ENCODE results near the gene SLC38A8.

SLC38A8 gene

GRCh38 chr16:84054916-84055315 is 12.3 kb upstream of the SLC38A8 start:
- POLR2A ChIA-PET: no interaction called here
- DNase-seq (ENCODE audit: extremely low spot score): no peak
- CTCF ChIA-PET: interaction anchor here (1.5 kb wide), 1 partner anchor 8 kb away, joined by 5 read pairs; no protein-coding TSS in a partner anchor
- TF ChIP-seq BHLHE40 (IDR thresholded peaks at IDR 0.05; ENCODE audit: borderline replicate concordance): no peak
- TF ChIP-seq LEF1 (IDR thresholded peaks at IDR 0.05; ENCODE audit: borderline replicate concordance): no peak
- no peak for TF ChIP-seq PKNOX1 (IDR thresholded peaks at IDR 0.05)
- TF ChIP-seq SP1 (IDR thresholded peaks at IDR 0.05): no peak
- no peak for TF ChIP-seq FOXM1 (IDR thresholded peaks at IDR 0.05; ENCODE audit: borderline replicate concordance)
- no peak for TF ChIP-seq NFRKB (IDR thresholded peaks at IDR 0.05)
- TF ChIP-seq ZNF384 (IDR thresholded peaks at IDR 0.05): no peak
- no peak for TF ChIP-seq SUZ12 (IDR thresholded peaks at IDR 0.05)
- no peak for TF ChIP-seq FOXK2 (IDR thresholded peaks at IDR 0.05)
- TF ChIP-seq CTBP1 (IDR thresholded peaks at IDR 0.05; ENCODE audit: borderline replicate concordance): no peak
- TF ChIP-seq L3MBTL2 (conservative IDR thresholded peaks at IDR 0.05): no peak
- no peak for TF ChIP-seq ELF4 (IDR thresholded peaks at IDR 0.05)
- no peak for TF ChIP-seq ARNT (IDR thresholded peaks at IDR 0.05)
- TF ChIP-seq HDGF (IDR thresholded peaks at IDR 0.05; ENCODE audit: borderline replicate concordance): no peak
- TF ChIP-seq TARDBP (IDR thresholded peaks at IDR 0.05): no peak

DNA sequence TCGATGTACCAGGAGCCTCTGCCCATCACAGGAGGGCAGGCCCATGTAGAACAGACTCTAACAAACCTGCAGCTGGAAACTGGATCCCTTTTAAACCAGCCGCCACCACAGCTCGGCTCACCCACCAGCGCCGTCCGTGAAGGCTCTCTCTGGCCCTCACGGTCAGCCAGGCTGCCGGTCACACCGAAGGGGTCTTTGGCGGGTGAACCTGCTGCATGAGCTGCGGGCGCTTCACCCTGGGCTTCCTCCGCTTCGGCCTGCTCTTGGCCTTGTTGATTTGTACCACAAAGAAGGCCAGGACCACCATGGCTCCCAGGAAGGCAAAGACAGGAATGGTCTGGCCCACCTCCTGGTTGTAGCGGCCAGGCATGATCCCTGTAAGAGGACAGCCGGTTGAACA is 11.7 kb upstream of the SLC38A8 start:
- TF ChIP-seq SP1 (IDR thresholded peaks at IDR 0.05) (no peak), FOXA1 (IDR thresholded peaks at IDR 0.05) (no peak), SUZ12 (IDR thresholded peaks at IDR 0.05) (no peak), FOXM1 (IDR thresholded peaks at IDR 0.05; ENCODE audit: borderline replicate concordance) (no peak), ARNT (IDR thresholded peaks at IDR 0.05) (no peak), L3MBTL2 (conservative IDR thresholded peaks at IDR 0.05) (no peak), NFRKB (IDR thresholded peaks at IDR 0.05) (no peak), HDGF (IDR thresholded peaks at IDR 0.05; ENCODE audit: borderline replicate concordance) (no peak), LEF1 (IDR thresholded peaks at IDR 0.05; ENCODE audit: borderline replicate concordance) (no peak), TARDBP (IDR thresholded peaks at IDR 0.05) (no peak), BHLHE40 (IDR thresholded peaks at IDR 0.05; ENCODE audit: borderline replicate concordance) (no peak), FOXK2 (IDR thresholded peaks at IDR 0.05) (no peak), CTBP1 (IDR thresholded peaks at IDR 0.05; ENCODE audit: borderline replicate concordance) (no peak), ZNF384 (IDR thresholded peaks at IDR 0.05) (no peak), ELF4 (IDR thresholded peaks at IDR 0.05) (no peak), PKNOX1 (IDR thresholded peaks at IDR 0.05) (no peak)
- ChIA-PET CTCF (interaction anchor here (1.5 kb wide), 1 partner anchor 9 kb away, joined by 5 read pairs; no protein-coding TSS in a partner anchor), POLR2A (no interaction called here)
- DNase-seq (ENCODE audit: extremely low spot score): no peak

GRCh38 chr16:84053237-84053636 is 10.6 kb upstream of the SLC38A8 start:
- CTCF ChIA-PET: no interaction called here
- POLR2A ChIA-PET: no interaction called here
- DNase-seq (ENCODE audit: extremely low spot score): no peak
- TF ChIP-seq TARDBP (IDR thresholded peaks at IDR 0.05) (no peak), ARNT (IDR thresholded peaks at IDR 0.05) (no peak), CTBP1 (IDR thresholded peaks at IDR 0.05; ENCODE audit: borderline replicate concordance) (no peak), ELF4 (IDR thresholded peaks at IDR 0.05) (no peak), SUZ12 (IDR thresholded peaks at IDR 0.05) (no peak), NFRKB (IDR thresholded peaks at IDR 0.05) (no peak), ZNF384 (IDR thresholded peaks at IDR 0.05) (no peak), BHLHE40 (IDR thresholded peaks at IDR 0.05; ENCODE audit: borderline replicate concordance) (no peak), FOXA1 (IDR thresholded peaks at IDR 0.05) (no peak), FOXM1 (IDR thresholded peaks at IDR 0.05; ENCODE audit: borderline replicate concordance) (no peak), SP1 (IDR thresholded peaks at IDR 0.05) (no peak)

DNA sequence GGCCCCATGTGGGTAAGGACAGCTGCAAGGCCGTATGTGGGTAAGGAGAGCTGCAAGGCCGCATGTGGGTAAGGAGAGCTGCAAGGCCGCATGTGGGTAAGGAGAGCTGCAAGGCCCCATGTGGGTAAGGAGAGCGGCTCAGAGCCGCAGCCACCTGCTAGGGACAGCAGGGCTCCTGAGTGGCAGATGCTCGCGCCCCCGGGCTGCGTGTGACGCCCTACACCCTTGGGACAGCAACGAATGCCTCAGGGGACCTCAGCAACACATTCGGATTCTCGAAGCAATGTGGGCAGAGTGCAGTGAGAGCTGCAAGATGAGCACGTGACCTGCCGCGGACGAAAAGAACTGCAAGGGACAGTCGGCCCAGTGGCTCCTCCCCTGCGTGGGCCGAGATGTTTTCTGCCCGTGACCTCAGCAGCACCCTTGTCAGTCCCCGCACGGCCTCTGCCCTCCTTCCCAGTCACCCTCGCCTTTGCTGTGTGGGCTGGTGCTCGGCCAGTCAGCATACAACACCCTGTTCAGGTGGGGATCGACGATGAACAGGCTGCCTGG is 9.6 kb upstream of the SLC38A8 start:
- no peak for DNase-seq (ENCODE audit: extremely low spot score)
- ChIA-PET POLR2A (no interaction called here), CTCF (interaction anchor here (0.8 kb wide), 1 partner anchor 95 kb away, joined by 3 read pairs; no protein-coding TSS in a partner anchor)
- TF ChIP-seq BHLHE40 (IDR thresholded peaks at IDR 0.05; ENCODE audit: borderline replicate concordance): no peak
- TF ChIP-seq ZNF384 (IDR thresholded peaks at IDR 0.05): no peak
- no peak for TF ChIP-seq CTBP1 (IDR thresholded peaks at IDR 0.05; ENCODE audit: borderline replicate concordance)
- no peak for TF ChIP-seq FOXK2 (IDR thresholded peaks at IDR 0.05)
- TF ChIP-seq FOXM1 (IDR thresholded peaks at IDR 0.05; ENCODE audit: borderline replicate concordance): no peak
- TF ChIP-seq ELF4 (IDR thresholded peaks at IDR 0.05): no peak
- no peak for TF ChIP-seq HDGF (IDR thresholded peaks at IDR 0.05; ENCODE audit: borderline replicate concordance)
- no peak for TF ChIP-seq ARNT (IDR thresholded peaks at IDR 0.05)
- no peak for TF ChIP-seq NFRKB (IDR thresholded peaks at IDR 0.05)
- no peak for TF ChIP-seq L3MBTL2 (conservative IDR thresholded peaks at IDR 0.05)
- no peak for TF ChIP-seq SUZ12 (IDR thresholded peaks at IDR 0.05)
- TF ChIP-seq TARDBP (IDR thresholded peaks at IDR 0.05): no peak
- no peak for TF ChIP-seq SP1 (IDR thresholded peaks at IDR 0.05)
- TF ChIP-seq FOXA1 (IDR thresholded peaks at IDR 0.05): no peak
- no peak for TF ChIP-seq PKNOX1 (IDR thresholded peaks at IDR 0.05)
- no peak for TF ChIP-seq LEF1 (IDR thresholded peaks at IDR 0.05; ENCODE audit: borderline replicate concordance)

GRCh38 chr16:84050316-84050715 is 7.7 kb upstream of the SLC38A8 start:
- no peak for DNase-seq (ENCODE audit: extremely low spot score)
- POLR2A ChIA-PET: no interaction called here
- CTCF ChIA-PET: no interaction called here
- TF ChIP-seq SUZ12 (IDR thresholded peaks at IDR 0.05) (no peak), LEF1 (IDR thresholded peaks at IDR 0.05; ENCODE audit: borderline replicate concordance) (no peak), FOXA1 (IDR thresholded peaks at IDR 0.05) (no peak), NFRKB (IDR thresholded peaks at IDR 0.05) (no peak), PKNOX1 (IDR thresholded peaks at IDR 0.05) (no peak), L3MBTL2 (conservative IDR thresholded peaks at IDR 0.05) (no peak), TARDBP (IDR thresholded peaks at IDR 0.05) (no peak), SP1 (IDR thresholded peaks at IDR 0.05) (no peak), ZNF384 (IDR thresholded peaks at IDR 0.05) (no peak), BHLHE40 (IDR thresholded peaks at IDR 0.05; ENCODE audit: borderline replicate concordance) (no peak), FOXK2 (IDR thresholded peaks at IDR 0.05) (no peak), ARNT (IDR thresholded peaks at IDR 0.05) (no peak), CTBP1 (IDR thresholded peaks at IDR 0.05; ENCODE audit: borderline replicate concordance) (no peak), ELF4 (IDR thresholded peaks at IDR 0.05) (no peak), FOXM1 (IDR thresholded peaks at IDR 0.05; ENCODE audit: borderline replicate concordance) (no peak), HDGF (IDR thresholded peaks at IDR 0.05; ENCODE audit: borderline replicate concordance) (no peak)
